Loucy (cell line): ENCODE results near the gene SORBS1.

Experiments
- H2AFZ ChIP-seq: fragments of 200-600 bp; sonication (generic); 2 replicates; pipeline ENCODE4 v1.6.0; 2016; ENCODE audit warnings: antibody characterized with exemption, mild to moderate bottlenecking, low read length, moderate library complexity
- H3F3A ChIP-seq: fragments of 200-600 bp; 2 replicates; pipeline ENCODE4 v1.6.0; 2016; ENCODE audit warnings: antibody characterized with exemption, low read depth, mild to moderate bottlenecking
- H3K27me3 ChIP-seq: fragments of 200-600 bp; sonication (generic); 2 replicates; pipeline ENCODE4 v1.6.1; 2014; ENCODE audit warnings: low read length, mild to moderate bottlenecking; ENCODE audit not compliant: insufficient read depth, poor library complexity, severe bottlenecking
- H3K36me3 ChIP-seq: fragments of 200-600 bp; sonication (generic); 2 replicates; pipeline ENCODE4 v1.6.1; 2016; ENCODE audit warnings: low read length; ENCODE audit not compliant: insufficient read depth
- H3K4me1 ChIP-seq: fragments of 200-600 bp; sonication (generic); 2 replicates; pipeline ENCODE4 v1.5.1; 2014; ENCODE audit warnings: low read length, mild to moderate bottlenecking; ENCODE audit not compliant: insufficient read depth, poor library complexity, severe bottlenecking
- H3K4me2 ChIP-seq: fragments of 200-600 bp; sonication (generic); 2 replicates; pipeline ENCODE4 v1.6.0; 2014; ENCODE audit warnings: antibody characterized with exemption, low read length, low read depth, mild to moderate bottlenecking; ENCODE audit not compliant: poor library complexity, severe bottlenecking
- H3K4me3 ChIP-seq: fragments of 200-600 bp; sonication (generic); 2 replicates; pipeline ENCODE4 v1.5.1; 2014; ENCODE audit warnings: low read length, mild to moderate bottlenecking, mixed read lengths; ENCODE audit not compliant: poor library complexity, severe bottlenecking
- H3K79me2 ChIP-seq: fragments of 200-600 bp; sonication (generic); 2 replicates; pipeline ENCODE4 v1.6.1; 2014; ENCODE audit warnings: low read length; ENCODE audit not compliant: insufficient read depth
- H3K9ac ChIP-seq: fragments of 200-600 bp; sonication (generic); 2 replicates; pipeline ENCODE4 v1.6.0; 2014; ENCODE audit warnings: mild to moderate bottlenecking, low read depth, low read length, moderate library complexity; ENCODE audit not compliant: poor library complexity, severe bottlenecking
- H3K9me2 ChIP-seq: fragments of 200-600 bp; sonication (generic); replicated peaks from 2 replicates; pipeline ENCODE4 v1.6.1; 2016; ENCODE audit warnings: low read depth, low read length, mixed read lengths
- H3K9me3 ChIP-seq: fragments of 200-600 bp; sonication (generic); 2 replicates; pipeline ENCODE4 v1.6.1; 2014; ENCODE audit warnings: mild to moderate bottlenecking, antibody characterized with exemption, low read length, low read depth; ENCODE audit not compliant: insufficient read depth
- H4K20me1 ChIP-seq: fragments of 200-600 bp; sonication (generic); 2 replicates; pipeline ENCODE4 v1.6.0; 2014; ENCODE audit warnings: antibody characterized with exemption, low read length, mild to moderate bottlenecking; ENCODE audit not compliant: insufficient read depth, poor library complexity, severe bottlenecking
- EZH2phosphoT487 ChIP-seq: fragments of 200-600 bp; IDR thresholded peaks from 2 replicates; pipeline ENCODE4 v1.6.1; 2018; ENCODE audit warnings: antibody characterized with exemption, mild to moderate bottlenecking, moderate library complexity, borderline replicate concordance
- TF ChIP-seq, protein P1 (sequence below): fragments of 200-600 bp; sonication (generic); conservative IDR thresholded peaks from 2 replicates; pipeline ENCODE4 v1.5.1; 2014; ENCODE audit warnings: mild to moderate bottlenecking, antibody characterized with exemption, low read length

SORBS1 gene

DNA sequence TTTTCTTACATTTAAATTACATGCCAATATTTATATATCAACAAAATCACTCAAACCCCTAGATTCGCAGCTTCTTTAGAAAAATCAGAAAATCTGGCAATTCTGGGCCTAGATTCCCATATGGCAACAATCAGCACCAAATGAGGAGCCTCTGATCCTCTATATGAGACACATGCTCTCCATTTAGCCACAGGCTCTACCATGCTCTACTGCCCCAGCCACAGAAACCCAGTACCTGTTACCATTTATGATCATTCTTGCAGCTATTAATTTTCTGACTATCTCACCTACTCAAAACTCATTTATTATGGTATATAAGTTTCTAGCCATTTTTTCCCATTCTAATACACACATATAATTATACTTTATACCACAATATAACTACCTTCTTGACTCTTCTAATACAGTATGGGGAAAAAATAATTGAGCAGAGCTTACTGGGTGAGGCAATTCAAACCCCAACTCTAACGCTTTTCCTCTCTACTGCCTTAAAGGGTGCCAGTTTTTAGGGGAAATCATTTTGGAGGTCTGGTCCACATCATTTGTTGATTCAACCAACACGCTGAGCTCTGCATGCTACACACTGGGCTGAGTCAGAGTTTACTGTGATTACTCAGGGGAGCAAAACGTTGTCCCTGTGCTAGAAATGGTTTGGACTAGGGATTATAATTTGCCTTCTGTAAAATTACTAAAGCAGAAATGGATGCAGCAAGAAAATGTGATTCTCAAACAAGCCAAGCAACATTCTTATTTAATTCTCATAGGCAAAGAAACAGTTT, 281.9 kb downstream of the SORBS1 start:
- Histone ChIP-seq H4K20me1 (no peaks in the 10 kb centered on the region), H3K79me2 (no peaks in the 10 kb centered on the region), H3K9me3 (no peaks in the 10 kb centered on the region), H3K4me2 (no peak overlapping the region), H2AFZ (0 out of 2 replicates have a peak overlapping the region, but pooled peaks have one; percentile 6), H3K9me2 (no peaks in the 10 kb centered on the region), H3K27me3 (no peaks in the 10 kb centered on the region), H3K9ac (no peak overlapping the region), H3K4me1 (peaks cover 63% of the 10 kb centered on the region), H3F3A (peaks cover 15% of the 10 kb centered on the region; the same call in 1 of the 2 replicates), H3K36me3 (no peaks in the 10 kb centered on the region), H3K4me3 (no peak overlapping the region)
- TF ChIP-seq EZH2phosphoT487, result no peak
- TF ChIP-seq, protein P1, sequence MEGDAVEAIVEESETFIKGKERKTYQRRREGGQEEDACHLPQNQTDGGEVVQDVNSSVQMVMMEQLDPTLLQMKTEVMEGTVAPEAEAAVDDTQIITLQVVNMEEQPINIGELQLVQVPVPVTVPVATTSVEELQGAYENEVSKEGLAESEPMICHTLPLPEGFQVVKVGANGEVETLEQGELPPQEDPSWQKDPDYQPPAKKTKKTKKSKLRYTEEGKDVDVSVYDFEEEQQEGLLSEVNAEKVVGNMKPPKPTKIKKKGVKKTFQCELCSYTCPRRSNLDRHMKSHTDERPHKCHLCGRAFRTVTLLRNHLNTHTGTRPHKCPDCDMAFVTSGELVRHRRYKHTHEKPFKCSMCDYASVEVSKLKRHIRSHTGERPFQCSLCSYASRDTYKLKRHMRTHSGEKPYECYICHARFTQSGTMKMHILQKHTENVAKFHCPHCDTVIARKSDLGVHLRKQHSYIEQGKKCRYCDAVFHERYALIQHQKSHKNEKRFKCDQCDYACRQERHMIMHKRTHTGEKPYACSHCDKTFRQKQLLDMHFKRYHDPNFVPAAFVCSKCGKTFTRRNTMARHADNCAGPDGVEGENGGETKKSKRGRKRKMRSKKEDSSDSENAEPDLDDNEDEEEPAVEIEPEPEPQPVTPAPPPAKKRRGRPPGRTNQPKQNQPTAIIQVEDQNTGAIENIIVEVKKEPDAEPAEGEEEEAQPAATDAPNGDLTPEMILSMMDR, result no peak

DNA sequence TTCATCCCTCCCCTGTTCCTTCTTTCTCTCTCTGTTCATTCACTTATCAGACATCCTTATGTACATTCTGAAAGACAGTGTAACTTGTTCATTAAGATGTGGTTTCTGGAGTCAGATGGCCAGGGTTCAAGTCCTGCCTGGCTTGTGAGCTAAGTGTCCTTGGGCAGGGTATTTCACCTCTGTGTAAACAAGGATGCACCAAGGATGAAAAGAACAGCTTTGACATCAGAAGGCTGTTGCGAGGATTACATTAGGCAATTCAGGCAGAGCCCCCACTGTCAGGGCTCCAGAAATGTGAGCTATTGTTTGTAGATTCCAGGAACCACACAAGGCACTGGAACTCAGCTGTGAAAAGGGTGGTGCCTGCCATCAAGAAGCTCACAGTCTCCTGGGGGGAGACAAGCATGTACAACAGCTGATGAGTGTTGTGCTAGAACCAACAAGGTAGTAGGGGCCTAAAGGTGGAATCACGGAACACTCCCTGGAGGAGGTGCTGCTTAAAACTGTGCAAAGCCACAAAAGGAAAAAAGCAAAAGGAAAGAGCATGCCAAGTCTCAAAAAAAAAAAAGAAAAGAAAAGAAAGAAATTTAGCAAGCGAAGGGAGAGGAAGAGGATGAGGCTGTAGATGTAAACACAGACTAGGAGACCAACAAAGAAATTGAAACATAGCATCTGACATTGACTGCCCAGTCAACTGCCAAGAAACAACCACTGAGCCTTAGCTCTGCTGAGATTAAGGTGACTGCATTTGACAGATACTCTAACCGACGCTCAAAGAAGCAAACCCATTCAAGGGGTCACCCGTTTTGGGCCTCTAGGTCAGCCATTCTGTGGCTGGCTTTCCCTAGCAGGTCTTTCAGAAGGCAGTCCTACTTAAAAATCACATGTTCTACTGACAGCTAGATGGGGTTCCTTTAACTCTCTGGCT, 282.8 kb downstream of the SORBS1 start:
- Histone ChIP-seq H4K20me1 (no peaks in the 10 kb centered on the region), H3K4me1 (peaks cover 63% of the 10 kb centered on the region), H3K9me2 (no peaks in the 10 kb centered on the region), H2AFZ (0 out of 2 replicates have a peak overlapping the region, but pooled peaks have one; percentile 6), H3F3A (peaks cover 15% of the 10 kb centered on the region; the same call in 1 of the 2 replicates), H3K36me3 (no peaks in the 10 kb centered on the region), H3K4me3 (no peak overlapping the region), H3K27me3 (no peaks in the 10 kb centered on the region), H3K79me2 (no peaks in the 10 kb centered on the region), H3K9me3 (no peaks in the 10 kb centered on the region), H3K9ac (peak overlapping the region; percentile 55), H3K4me2 (peak overlapping the region; percentile 1)
- no peak for TF ChIP-seq EZH2phosphoT487

DNA sequence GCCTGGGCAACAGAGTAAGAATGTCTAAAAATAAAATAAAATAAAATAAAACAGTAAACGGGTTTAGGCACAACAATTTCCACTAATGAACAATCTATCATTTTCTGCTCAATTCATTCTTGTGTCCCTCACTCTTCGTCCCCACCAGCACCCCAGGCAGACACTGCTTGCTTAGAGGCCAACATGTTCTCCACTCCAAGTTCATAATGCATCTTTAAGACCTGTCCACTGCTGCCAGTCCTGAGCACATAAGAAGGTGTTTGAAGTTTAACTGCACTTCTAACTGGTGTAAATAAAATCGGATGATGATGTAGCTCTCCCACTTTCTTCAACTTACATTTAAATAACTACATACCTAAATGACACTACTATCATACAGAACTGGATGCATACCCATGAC, 283.6 kb downstream of the SORBS1 start:
- Histone ChIP-seq H2AFZ (no peak overlapping the region), H3K4me3 (no peak overlapping the region), H4K20me1 (no peaks in the 10 kb centered on the region), H3K4me1 (peaks cover 63% of the 10 kb centered on the region), H3K4me2 (peak overlapping the region; percentile 1), H3K79me2 (no peaks in the 10 kb centered on the region), H3K9me3 (no peaks in the 10 kb centered on the region), H3K9me2 (no peaks in the 10 kb centered on the region), H3K9ac (peak overlapping the region; percentile 61), H3K36me3 (no peaks in the 10 kb centered on the region), H3F3A (peaks cover 15% of the 10 kb centered on the region; the same call in 1 of the 2 replicates), H3K27me3 (no peaks in the 10 kb centered on the region)
- TF ChIP-seq EZH2phosphoT487, result no peak
- TF ChIP-seq, protein P1, result no peak
